Measurements from ENCODE around the gene ANKZF1.

ANKZF1 gene

DNA sequence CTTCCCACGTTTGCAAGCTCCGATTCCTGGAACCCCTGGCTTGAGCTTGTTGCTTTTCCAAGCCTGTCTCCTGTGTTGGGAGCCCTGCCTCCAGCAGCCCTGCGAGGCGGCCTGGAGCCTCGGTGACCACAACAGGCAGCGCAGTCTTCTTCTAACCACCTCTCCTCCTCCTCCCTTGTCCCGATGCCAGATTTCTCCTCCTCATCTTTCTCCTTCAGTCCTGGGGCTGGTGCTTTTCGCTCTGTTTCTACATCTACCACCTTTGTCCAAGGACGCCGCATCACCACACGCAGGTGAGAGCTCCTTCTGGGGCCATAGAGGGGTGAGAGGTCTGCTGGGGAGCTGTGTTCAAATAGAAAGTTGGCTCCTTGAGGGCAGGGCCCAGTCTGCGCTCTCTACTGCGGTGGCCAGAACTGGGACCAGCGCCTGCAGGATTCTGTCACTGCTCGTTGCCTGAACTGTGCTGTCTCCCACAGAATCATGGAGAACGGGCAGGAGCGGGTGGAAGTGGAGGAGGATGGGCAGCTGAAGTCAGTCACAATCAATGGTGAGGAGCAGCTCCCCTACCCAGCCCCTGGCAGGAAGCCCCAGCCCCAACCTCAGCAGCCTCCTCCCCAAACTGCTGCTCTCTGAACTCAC, 53.5 kb downstream of the ANKZF1 start:
- no peak for DNase-seq (ENCODE audit: low read depth in 3 of 3)

DNA sequence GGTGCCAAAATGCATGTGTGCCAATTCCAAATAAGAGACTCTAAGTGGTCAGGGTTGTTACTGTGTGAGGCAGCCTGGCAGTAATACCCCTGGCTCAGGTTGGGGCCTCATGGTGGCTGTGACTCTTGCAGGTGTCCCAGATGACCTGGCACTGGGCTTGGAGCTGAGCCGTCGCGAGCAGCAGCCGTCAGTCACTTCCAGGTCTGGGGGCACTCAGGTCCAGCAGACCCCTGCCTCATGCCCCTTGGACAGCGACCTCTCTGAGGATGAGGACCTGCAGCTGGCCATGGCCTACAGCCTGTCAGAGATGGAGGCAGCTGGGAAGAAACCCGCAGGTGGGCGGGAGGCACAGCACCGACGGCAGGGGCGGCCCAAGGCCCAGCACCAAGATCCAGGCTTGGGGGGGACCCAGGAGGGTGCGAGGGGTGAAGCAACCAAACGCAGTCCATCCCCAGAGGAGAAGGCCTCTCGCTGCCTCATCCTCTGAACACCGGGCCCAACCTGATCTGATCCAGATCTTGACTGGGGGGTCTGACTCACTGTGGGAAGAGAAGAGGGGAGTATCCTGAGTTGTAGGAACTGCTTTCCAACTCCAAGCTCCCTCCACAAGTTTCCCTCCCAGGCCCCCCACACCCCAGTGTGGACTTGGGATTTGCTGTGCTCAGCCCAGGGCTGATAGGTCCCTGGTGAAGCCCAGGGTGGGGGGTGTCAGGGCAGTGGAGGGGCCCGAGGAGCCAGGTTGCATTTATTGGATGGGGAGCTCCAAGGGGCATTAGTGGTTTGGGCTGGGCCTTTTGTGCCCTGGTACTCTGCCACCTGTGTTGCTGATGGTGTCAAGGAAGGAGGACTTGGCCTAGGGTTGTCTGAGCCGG, 55.1 kb downstream of the ANKZF1 start:
- DNase-seq (ENCODE audit: low read depth in 3 of 3), result no peak

DNA sequence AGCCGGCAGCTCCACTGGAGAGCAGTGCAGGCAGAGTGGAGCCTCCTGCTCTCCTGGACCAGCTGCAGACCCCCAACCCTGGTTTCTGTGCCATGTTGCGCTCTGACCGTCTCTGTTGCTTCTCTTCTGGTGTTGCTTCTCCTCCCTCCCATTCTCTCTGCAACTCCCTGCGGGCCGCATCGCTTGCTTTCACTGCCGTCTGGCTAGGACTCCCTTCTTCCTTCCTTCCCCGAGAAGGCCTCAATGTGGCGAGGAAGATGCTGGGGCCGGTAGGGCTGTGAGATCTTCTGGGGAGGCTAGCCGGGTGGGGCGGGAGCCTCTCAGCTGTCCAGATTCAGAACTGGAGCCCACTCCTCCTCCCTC, 55.7 kb downstream of the ANKZF1 start:
- no peak for DNase-seq (ENCODE audit: low read depth in 3 of 3)

DNA sequence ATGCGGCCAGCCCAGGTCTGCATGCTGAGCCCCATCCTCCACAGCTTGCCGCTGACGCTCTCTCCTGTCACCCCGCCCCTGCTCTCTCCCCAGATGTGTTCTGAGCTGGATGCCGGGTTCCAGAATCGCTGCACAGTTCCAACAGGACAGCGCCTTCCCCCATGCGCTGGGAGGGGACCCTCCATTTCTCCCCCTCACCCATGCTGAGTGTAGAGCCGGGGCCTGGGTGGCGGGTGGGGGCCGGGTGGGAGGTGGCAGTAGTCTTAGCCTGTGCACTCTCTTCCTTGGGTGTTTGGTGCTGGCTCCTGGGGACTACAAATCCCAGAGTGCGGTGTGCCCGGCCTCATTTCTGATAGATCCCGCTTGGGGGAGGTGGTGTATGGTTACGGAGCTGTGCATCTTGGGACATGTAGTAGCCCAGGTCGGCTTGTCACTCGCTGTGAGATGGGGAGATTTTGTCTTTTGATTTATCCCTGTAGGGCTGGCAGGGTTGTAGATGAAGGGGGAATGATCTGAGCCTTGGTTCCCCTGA, 56.4 kb downstream of the ANKZF1 start:
- DNase-seq (ENCODE audit: low read depth in 3 of 3), result no peak
